ENCODE results near the gene PES1.

The PES1 gene

GRCh38 chr22:30637701-30638114 lies 46.0 kb upstream of the PES1 start:
- TF ChIP-seq EGR1 (IDR thresholded peaks at IDR 0.05) = no peak
- TF ChIP-seq ZBTB7A (IDR thresholded peaks at IDR 0.05; ENCODE audit: low read depth) = no peak
- no peak for TF ChIP-seq CREB1 (IDR thresholded peaks at IDR 0.05; ENCODE audit: low read depth)
- TF ChIP-seq REST (IDR thresholded peaks at IDR 0.05; ENCODE audit: low read depth) = no peak

GRCh38 chr22:30636226-30637077 lies 44.7 kb upstream of the PES1 start:
- TF ChIP-seq YY1 (IDR thresholded peaks at IDR 0.05; ENCODE audit: low read depth) (no peak), MAX (IDR thresholded peaks at IDR 0.05) (no peak), CEBPB (IDR thresholded peaks at IDR 0.05) (no peak), TAF1 (IDR thresholded peaks at IDR 0.05; ENCODE audit: low read depth) (no peak), TCF12 (IDR thresholded peaks at IDR 0.05; ENCODE audit: low read depth) (no peak), ZBTB7A (IDR thresholded peaks at IDR 0.05; ENCODE audit: low read depth) (no peak), CREB1 (IDR thresholded peaks at IDR 0.05; ENCODE audit: low read depth) (no peak), REST (IDR thresholded peaks at IDR 0.05; ENCODE audit: low read depth) (no peak), RAD21 (IDR thresholded peaks at IDR 0.05; ENCODE audit: low read depth) (no peak), NFIC (IDR thresholded peaks at IDR 0.05) (no peak), TEAD4 (IDR thresholded peaks at IDR 0.05) (no peak), USF1 (IDR thresholded peaks at IDR 0.05) (no peak), FOXM1 (IDR thresholded peaks at IDR 0.05; ENCODE audit: borderline replicate concordance, low read depth) (no peak), EGR1 (IDR thresholded peaks at IDR 0.05) (no peak), EP300 (IDR thresholded peaks at IDR 0.05; ENCODE audit: borderline replicate concordance) (no peak)

GRCh38 chr22:30635273-30636225 lies 43.8 kb upstream of the PES1 start, which contains the start of gene SLC35E4:
SLC35E4 (plus strand) TSS chr22:30635781; CDS start chr22:30636451, 670 bp downstream.
- TF ChIP-seq ZBTB7A (IDR thresholded peaks at IDR 0.05; ENCODE audit: low read depth) (peak; percentile 51), TCF12 (IDR thresholded peaks at IDR 0.05; ENCODE audit: low read depth) (peak; percentile 44; the same call in 1 of the 2 replicates), YY1 (IDR thresholded peaks at IDR 0.05; ENCODE audit: low read depth) (no peak), CREB1 (IDR thresholded peaks at IDR 0.05; ENCODE audit: low read depth) (no peak), RAD21 (IDR thresholded peaks at IDR 0.05; ENCODE audit: low read depth) (no peak), REST (IDR thresholded peaks at IDR 0.05; ENCODE audit: low read depth) (no peak), EGR1 (IDR thresholded peaks at IDR 0.05) (peak; percentile 70), FOXM1 (IDR thresholded peaks at IDR 0.05; ENCODE audit: borderline replicate concordance, low read depth) (no peak), MAX (IDR thresholded peaks at IDR 0.05) (peak; percentile 55; the same call in 1 of the 2 replicates), NFIC (IDR thresholded peaks at IDR 0.05) (peak; percentile 66; the same call in 1 of the 2 replicates), TAF1 (IDR thresholded peaks at IDR 0.05; ENCODE audit: low read depth) (peak; percentile 51; the same call in 1 of the 2 replicates), EP300 (IDR thresholded peaks at IDR 0.05; ENCODE audit: borderline replicate concordance) (0 out of 2 replicates have a peak, but pooled peaks have one; percentile 17), TEAD4 (IDR thresholded peaks at IDR 0.05) (no peak), USF1 (IDR thresholded peaks at IDR 0.05) (peak; percentile 32; the same call in 1 of the 2 replicates)

All from Ishikawa (cell line).